Uterine smooth muscle cell (primary cell): ENCODE results near the gene SNORC. TPM values are rescaled to one million over a fixed set of nuclear protein-coding genes. Genes with fewer than 3 reads are reported as not detected.

Source experiments
- total RNA-seq: library from RNA; depleted of rRNA; stranded (reverse); fragments of >200 nt; gene quantifications from 2 replicates; pipeline ENCODE4 v1.2.3, GENCODE V29; 2014

SNORC gene
- total RNA-seq, result 0.44 and 1.2 TPM in 2 replicates

DNA sequence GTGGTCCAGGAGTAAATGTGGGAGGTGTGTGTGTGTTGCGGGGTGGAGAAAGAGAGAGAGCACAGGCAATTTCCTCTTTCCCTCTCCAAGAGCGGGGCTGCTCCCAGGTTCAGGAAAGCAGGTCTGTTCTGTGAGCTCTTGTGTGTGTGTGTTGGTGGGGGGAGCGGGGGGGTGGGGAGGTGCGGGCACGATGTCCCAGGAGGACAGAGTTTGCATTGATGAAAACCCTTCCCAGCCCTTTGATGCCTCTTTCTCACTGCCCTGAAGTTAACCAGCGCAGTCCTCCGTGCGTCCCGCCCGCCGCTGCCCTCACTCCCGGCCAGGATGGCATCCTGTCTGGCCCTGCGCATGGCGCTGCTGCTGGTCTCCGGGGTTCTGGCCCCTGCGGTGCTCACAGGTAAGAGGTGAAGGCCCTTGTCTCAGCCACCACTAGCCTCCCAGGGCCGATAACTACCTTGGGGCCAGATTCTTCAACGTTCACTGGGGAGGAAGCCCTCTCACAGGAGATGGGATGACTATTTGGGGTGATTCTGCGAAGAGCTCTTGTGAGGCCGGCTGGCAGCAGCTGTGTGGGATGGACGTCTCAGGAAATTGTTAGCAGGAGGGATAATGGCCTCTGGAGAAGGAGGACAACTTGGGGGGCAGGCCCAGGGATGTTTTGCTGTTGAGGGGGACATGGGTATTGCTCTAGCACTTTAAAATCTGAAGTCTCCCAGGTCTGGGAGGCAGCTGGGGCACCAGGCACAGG, at the start of gene SNORC:
Gene SNORC (plus strand): TSS at position 247 of the 748 bp plus-strand sequence. CDS start 78 bp downstream, at position 325.

Other genes starting within 250 kb of the SNORC start
- 0.12 TPM in 1 of 2 replicates, not detected in the other for gene EFHD1, start 236.7 kb upstream of the SNORC start, total RNA-seq
- 68.5 and 74.1 TPM in 2 replicates for gene GIGYF2, start 172.9 kb upstream of the SNORC start, total RNA-seq
- not detected in 2 replicates for gene KCNJ13, start 93.7 kb upstream of the SNORC start, total RNA-seq
- 1.2 and 13.7 TPM in 2 replicates for gene NGEF, start 143.0 kb downstream of the SNORC start, total RNA-seq
- gene NEU2, start 162.4 kb downstream of the SNORC start, total RNA-seq, result not detected in 2 replicates
- gene INPP5D, start 190.1 kb downstream of the SNORC start, total RNA-seq, result 0.11 and 1.6 TPM in 2 replicates